ENCODE data around the gene KBTBD13. TPM values are rescaled to one million over a fixed set of nuclear protein-coding genes. Genes with fewer than 3 reads are reported as not detected.

Gene KBTBD13
- total RNA-seq, 2 donors from 2014 or later: 0.63 to 3.1 TPM

- ATAC-seq (ENCODE audit: insufficient number of reproducible peaks, low FRiP score, low read depth): no peak
- peaks cover 22% of the 10 kb centered on the region for H3K36me3 ChIP-seq
Observed at GRCh38 chr15:65102912-65103311, 26.4 kb downstream of the KBTBD13 start.

GRCh38 chr15:65105038-65105437, 28.5 kb downstream of the KBTBD13 start:
- DNase-seq (ENCODE audit: low spot score): no peak
- H3K27me3 ChIP-seq (replicated peaks; ENCODE audit: insufficient read depth): no peaks in the 10 kb centered on the region
- no peak for TF ChIP-seq CTCF (IDR thresholded peaks at IDR 0.05)
- peaks cover 0 to 19% of the 10 kb centered on the region in 2 donors for H3K4me1 ChIP-seq (ENCODE audit: control insufficient read depth in 1 of 2, low read depth in 2 of 2)
- H3K36me3 ChIP-seq: peaks cover 4% of the 10 kb centered on the region
- ATAC-seq (ENCODE audit: insufficient number of reproducible peaks, low FRiP score, low read depth): no peak
- H3K4me3 ChIP-seq: no peak overlapping the region
- H3K27ac ChIP-seq: no peak overlapping the region
- H3K9me3 ChIP-seq: no peaks in the 10 kb centered on the region

More at GRCh38 chr15:65102912-65103311, 26.4 kb downstream of the KBTBD13 start:
- Histone ChIP-seq H3K27ac (no peak overlapping the region), H3K9me3 (no peaks in the 10 kb centered on the region), H3K4me3 (no peak overlapping the region), H3K4me1 (ENCODE audit: control insufficient read depth in 1 of 2, low read depth in 2 of 2) (peaks cover 0 to 21% of the 10 kb centered on the region in 2 donors), H3K27me3 (replicated peaks; ENCODE audit: insufficient read depth) (no peaks in the 10 kb centered on the region)
- TF ChIP-seq CTCF (IDR thresholded peaks at IDR 0.05): no peak
- no peak for DNase-seq (ENCODE audit: low spot score)

GRCh38 chr15:65106011-65106590, 29.6 kb downstream of the KBTBD13 start:
- Histone ChIP-seq H3K27ac (no peak overlapping the region), H3K4me3 (no peak overlapping the region), H3K27me3 (replicated peaks; ENCODE audit: insufficient read depth) (no peaks in the 10 kb centered on the region), H3K9me3 (no peaks in the 10 kb centered on the region), H3K4me1 (ENCODE audit: control insufficient read depth in 1 of 2, low read depth in 2 of 2) (peaks cover 0 to 9% of the 10 kb centered on the region in 2 donors), H3K36me3 (peaks cover 4% of the 10 kb centered on the region)
- TF ChIP-seq CTCF (IDR thresholded peaks at IDR 0.05): no peak
- DNase-seq (ENCODE audit: low spot score) (no peak), ATAC-seq (ENCODE audit: insufficient number of reproducible peaks, low FRiP score, low read depth) (no peak)

- no peak overlapping the region for H3K4me3 ChIP-seq
- H3K4me1 ChIP-seq (ENCODE audit: control insufficient read depth in 1 of 2, low read depth in 2 of 2): no peaks in the 10 kb centered on the region
- ATAC-seq (ENCODE audit: insufficient number of reproducible peaks, low FRiP score, low read depth) (no peak), DNase-seq (ENCODE audit: low spot score) (no peak)
- TF ChIP-seq CTCF (IDR thresholded peaks at IDR 0.05): no peak
- no peaks in the 10 kb centered on the region for H3K9me3 ChIP-seq
- H3K27ac ChIP-seq: peak overlapping the region in 1 of 2 donors; percentile 25
- H3K27me3 ChIP-seq (replicated peaks; ENCODE audit: insufficient read depth): no peaks in the 10 kb centered on the region
- H3K36me3 ChIP-seq: peaks cover 31% of the 10 kb centered on the region
Observed at GRCh38 chr15:65110676-65111292, 34.2 kb downstream of the KBTBD13 start.

DNA sequence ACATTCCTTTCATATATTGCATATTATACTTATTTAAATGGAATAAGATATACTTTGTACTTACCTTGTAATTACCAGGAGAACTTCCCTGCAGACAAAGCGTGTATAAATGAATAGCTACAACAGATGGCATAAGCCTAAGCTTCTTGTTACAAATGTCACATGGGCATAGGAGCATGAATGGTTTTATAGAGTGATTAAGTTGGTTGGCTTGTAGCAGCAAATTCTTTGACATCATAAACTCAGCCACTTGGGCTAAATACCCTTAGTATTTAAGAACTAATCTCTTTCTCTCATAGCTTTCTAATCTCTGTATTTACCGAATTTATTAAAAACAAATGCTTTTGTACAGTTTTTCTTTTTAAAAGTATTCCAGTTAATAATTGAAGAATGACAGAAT, 38.5 kb downstream of the KBTBD13 start, which contains the start of gene UBAP1L:
Gene UBAP1L, minus strand, starts transcription at position 115 of the 400 bp plus-strand sequence. CDS start 8,985 bp downstream, outside the sequence.
- H3K4me3 ChIP-seq: no peak within 1 kb of the TSS
- no peaks in the 10 kb centered on the region for H3K4me1 ChIP-seq (ENCODE audit: control insufficient read depth in 1 of 2, low read depth in 2 of 2)
- ATAC-seq (ENCODE audit: insufficient number of reproducible peaks, low FRiP score, low read depth) (no peak), DNase-seq (ENCODE audit: low spot score) (no peak)
- H3K9me3 ChIP-seq: no peaks in the 10 kb centered on the region
- no peaks in the 10 kb centered on the region for H3K27me3 ChIP-seq (replicated peaks; ENCODE audit: insufficient read depth)
- H3K36me3 ChIP-seq: peaks cover 50% of the 10 kb centered on the region
- H3K27ac ChIP-seq: no peak within 1 kb of the TSS
- no peak for TF ChIP-seq CTCF (IDR thresholded peaks at IDR 0.05)

All from thoracic aorta (tissue), 2 donors.